Measurements from ENCODE around the gene RXRG.

DNA sequence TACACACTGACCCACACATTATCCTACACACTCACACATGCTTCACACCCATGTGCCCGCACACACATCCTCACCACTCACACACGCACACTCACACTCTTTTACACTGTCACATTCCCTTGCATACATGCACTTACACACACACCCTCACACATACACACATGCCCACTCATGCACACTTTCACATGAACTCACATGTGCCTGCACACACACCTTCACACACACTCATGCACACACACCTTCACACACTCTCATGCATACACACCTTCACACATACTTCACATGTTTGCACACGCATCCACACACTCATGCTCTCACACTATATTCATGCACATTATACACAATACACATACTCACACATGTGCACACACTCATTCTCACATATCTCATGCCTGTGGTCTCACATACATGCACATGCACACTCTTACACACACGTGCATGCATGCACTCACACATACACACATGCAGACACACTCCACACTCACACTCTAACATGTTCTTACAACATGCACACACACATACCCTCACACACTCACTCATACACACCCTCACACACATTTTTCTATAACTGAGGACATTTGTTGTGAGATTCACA lies 42.3 kb downstream of the RXRG start:
- TF ChIP-seq CTCF (IDR thresholded peaks at IDR 0.05; ENCODE audit: poor library complexity) (no peak), EZH2 (IDR thresholded peaks at IDR 0.05; ENCODE audit: borderline replicate concordance) (no peak)

All from hepatocyte (in vitro differentiated cells).